ENCODE data around the gene THSD4. TPM values are rescaled to one million over a fixed set of nuclear protein-coding genes. Genes with fewer than 3 reads are reported as not detected.

THSD4 gene
- total and polyA plus RNA-seq, 2 of the 8 experiments (the other 6 are each of a cell fraction or from before 2014, with no cell fraction given): 2.5 to 6.2 TPM

- H3K79me2 ChIP-seq (ENCODE audit: control insufficient read depth in 1 of 2, insufficient read depth in 2 of 2, low read length in 2 of 2): no peaks in the 10 kb centered on the region
- no peaks in the 10 kb centered on the region for H3K27me3 ChIP-seq (replicated peaks in 1 of 4; ENCODE audit: control insufficient read depth in 3 of 4, extremely low read depth in 1 of 4, insufficient read depth in 3 of 4, low read length in 3 of 4)
- no peak overlapping the region for H2BK120ac ChIP-seq (replicated peaks; ENCODE audit: low read depth, low read length)
- 0 out of 2 replicates have a peak overlapping the region, but pooled peaks have one; percentile 13 for H2BK20ac ChIP-seq (ENCODE audit: low read length)
- 89% methylated on average over 3 of the region's 3 CpGs; no CpG with 5 or more reads in 1 of the 2 experiments for WGBS, 2 experiments (ENCODE audit: extremely low coverage in 1 of 2, insufficient coverage in 1 of 2, insufficient read length in 1 of 2, insufficient replicate concordance in 2 of 2, low coverage in 1 of 2, low lambda C conversion rate in 2 of 2, missing lambda C conversion rate in 1 of 2)
- H3K9ac ChIP-seq (replicated peaks in 1 of 4; ENCODE audit: extremely low read depth in 1 of 4, low read depth in 3 of 4, low read length in 3 of 4): no peak overlapping the region
- peaks cover 6 to 15% (median 12%) of the 10 kb centered on the region in 4 experiments for H3K4me1 ChIP-seq (replicated peaks in 1 of 4; ENCODE audit: control insufficient read depth in 3 of 4, insufficient read depth in 4 of 4, low read length in 3 of 4)
- H3K27ac ChIP-seq (ENCODE audit: low read depth, low read length): no peak overlapping the region
- no peak overlapping the region for H2BK15ac ChIP-seq (ENCODE audit: low read length)
- no peaks in the 10 kb centered on the region for H3K79me1 ChIP-seq (ENCODE audit: low read depth, low read length)
- no peak overlapping the region for H3K14ac ChIP-seq (ENCODE audit: insufficient read length)
- H3K4me3 ChIP-seq (ENCODE audit: extremely low read depth in 1 of 4, insufficient read depth in 2 of 4, low read depth in 3 of 4, low read length in 4 of 4): no peak overlapping the region
- no peak overlapping the region for H2BK5ac ChIP-seq (ENCODE audit: low read depth, low read length)
- no peak for DNase-seq (ENCODE audit: low read depth in 1 of 2, low spot score in 2 of 2)
- no peak overlapping the region for H3K4me2 ChIP-seq (ENCODE audit: insufficient read depth in 1 of 2, low read depth in 2 of 2, low read length in 2 of 2)
- ChIA-PET POLR2A (ENCODE audit: partially characterized antibody) (interaction anchor here (0.9 kb wide), 1 partner anchor 28 kb away, joined by 3 read pairs; no protein-coding TSS in a partner anchor), CTCF (ENCODE audit: partially characterized antibody) (interaction anchor here (1.0 to 1.4 kb wide), 2 partner anchors 9 to 131 kb away, joined by 3 to 5 read pairs; no protein-coding TSS in a partner anchor)
- no peak overlapping the region for H4K8ac ChIP-seq (ENCODE audit: extremely low read depth, insufficient read depth, low read length)
- no peak overlapping the region for H2BK12ac ChIP-seq (ENCODE audit: low read depth, low read length)
- no peaks in the 10 kb centered on the region for H3K36me3 ChIP-seq (ENCODE audit: control insufficient read depth in 2 of 4, insufficient read depth in 4 of 4, low read length in 3 of 4)
- H3K9me3 ChIP-seq (ENCODE audit: insufficient read depth in 2 of 2, low read depth in 1 of 2, low read length in 1 of 2): no peaks in the 10 kb centered on the region
- H3K23ac ChIP-seq (ENCODE audit: insufficient read length): no peak overlapping the region
- no peaks in the 10 kb centered on the region for H3K23me2 ChIP-seq (ENCODE audit: low read depth, low read length)
- no peaks in the 10 kb centered on the region for H4K20me1 ChIP-seq (replicated peaks in 1 of 2; ENCODE audit: control insufficient read depth in 1 of 2, insufficient read depth in 2 of 2, low read length in 2 of 2)
- no peak overlapping the region for H3K56ac ChIP-seq (replicated peaks; ENCODE audit: insufficient read length, low read depth, low read length)
- H2AK5ac ChIP-seq (ENCODE audit: low read depth, low read length): no peak overlapping the region
- no peak overlapping the region for H4K91ac ChIP-seq (replicated peaks; ENCODE audit: insufficient read length, low read length)
- no peak for FAIRE-seq
- H3K18ac ChIP-seq (ENCODE audit: extremely low read depth, low read length): no peak overlapping the region
- no peak overlapping the region for H4K5ac ChIP-seq (ENCODE audit: insufficient read length, low read depth, low read length)
- no peak overlapping the region for H3K4ac ChIP-seq (replicated peaks; ENCODE audit: insufficient read length, low read depth, low read length)
- no peak overlapping the region for H2AFZ ChIP-seq (ENCODE audit: low read length)
- TF ChIP-seq CEBPB (IDR thresholded peaks at IDR 0.05; ENCODE audit: low read depth, low read length) (no peak), RBBP5 (IDR thresholded peaks at IDR 0.05; ENCODE audit: borderline replicate concordance, low read depth, low read length) (no peak), SUZ12 (IDR thresholded peaks at IDR 0.05; ENCODE audit: low read length) (no peak), ZNF274 (IDR thresholded peaks at IDR 0.05; ENCODE audit: borderline replicate concordance, extremely low read depth, low read length) (no peak), MAX (IDR thresholded peaks at IDR 0.05) (no peak), CBX8 (IDR thresholded peaks at IDR 0.05; ENCODE audit: borderline replicate concordance, low read depth, low read length) (no peak), HDAC6 (IDR thresholded peaks at IDR 0.05; ENCODE audit: low read depth, low read length) (no peak), SP4 (IDR thresholded peaks at IDR 0.05; ENCODE audit: low read length) (no peak), BRCA1 (IDR thresholded peaks at IDR 0.05; ENCODE audit: low read depth, low read length) (no peak), EZH2 (IDR thresholded peaks at IDR 0.05; ENCODE audit: low read depth, low read length, severe bottlenecking) (no peak), RNF2 (IDR thresholded peaks at IDR 0.05; ENCODE audit: borderline replicate concordance, low read depth, low read length, missing control alignments, poor library complexity, severe bottlenecking) (no peak), TBP (IDR thresholded peaks at IDR 0.05; ENCODE audit: low read depth, low read length) (no peak), BCL11A (IDR thresholded peaks at IDR 0.05; ENCODE audit: low read depth in 2 of 2, low read length in 2 of 2) (no peak)
Observed at GRCh38 chr15:71333136-71333700, 217.9 kb downstream of the THSD4 start.

Measured in H1 (cell line).